Measurements from ENCODE around the gene ELL2. TPM values are rescaled to one million over a fixed set of nuclear protein-coding genes. Genes with fewer than 3 reads are reported as not detected.
A peak's percentile ranks its signal among the peaks of the same experiment; 100 is the strongest.

ELL2 gene
- total RNA-seq, 1 donor from 2014 or later, result 76.3 TPM

GRCh38 chr5:95969651-95970358 lies 8.2 kb upstream of the ELL2 start:
- FAIRE-seq (no peak), DNase-seq (ENCODE audit: low read depth) (peak; percentile 73)
- no peaks in the 10 kb centered on the region for H3K36me3 ChIP-seq (ENCODE audit: control insufficient read depth, insufficient read depth, low read length)
- H3K27me3 ChIP-seq (ENCODE audit: control insufficient read depth, insufficient read depth, low read length), result no peaks in the 10 kb centered on the region
- H3K4me3 ChIP-seq (ENCODE audit: low read depth, low read length), result no peak overlapping the region
- TF ChIP-seq, protein P1, sequence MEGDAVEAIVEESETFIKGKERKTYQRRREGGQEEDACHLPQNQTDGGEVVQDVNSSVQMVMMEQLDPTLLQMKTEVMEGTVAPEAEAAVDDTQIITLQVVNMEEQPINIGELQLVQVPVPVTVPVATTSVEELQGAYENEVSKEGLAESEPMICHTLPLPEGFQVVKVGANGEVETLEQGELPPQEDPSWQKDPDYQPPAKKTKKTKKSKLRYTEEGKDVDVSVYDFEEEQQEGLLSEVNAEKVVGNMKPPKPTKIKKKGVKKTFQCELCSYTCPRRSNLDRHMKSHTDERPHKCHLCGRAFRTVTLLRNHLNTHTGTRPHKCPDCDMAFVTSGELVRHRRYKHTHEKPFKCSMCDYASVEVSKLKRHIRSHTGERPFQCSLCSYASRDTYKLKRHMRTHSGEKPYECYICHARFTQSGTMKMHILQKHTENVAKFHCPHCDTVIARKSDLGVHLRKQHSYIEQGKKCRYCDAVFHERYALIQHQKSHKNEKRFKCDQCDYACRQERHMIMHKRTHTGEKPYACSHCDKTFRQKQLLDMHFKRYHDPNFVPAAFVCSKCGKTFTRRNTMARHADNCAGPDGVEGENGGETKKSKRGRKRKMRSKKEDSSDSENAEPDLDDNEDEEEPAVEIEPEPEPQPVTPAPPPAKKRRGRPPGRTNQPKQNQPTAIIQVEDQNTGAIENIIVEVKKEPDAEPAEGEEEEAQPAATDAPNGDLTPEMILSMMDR (IDR thresholded peaks at IDR 0.05; ENCODE audit: insufficient read depth, low read length, severe bottlenecking), result no peak

- FAIRE-seq, result no peak
- no peak for DNase-seq (ENCODE audit: low read depth)
- no peaks in the 10 kb centered on the region for H3K27me3 ChIP-seq (ENCODE audit: control insufficient read depth, insufficient read depth, low read length)
- no peak overlapping the region for H3K4me3 ChIP-seq (ENCODE audit: low read depth, low read length)
- TF ChIP-seq, protein P1 (IDR thresholded peaks at IDR 0.05; ENCODE audit: insufficient read depth, low read length, severe bottlenecking), result no peak
- no peaks in the 10 kb centered on the region for H3K36me3 ChIP-seq (ENCODE audit: control insufficient read depth, insufficient read depth, low read length)
Measured at GRCh38 chr5:95969055-95969454, 7.4 kb upstream of the ELL2 start.

- no peaks in the 10 kb centered on the region for H3K27me3 ChIP-seq (ENCODE audit: control insufficient read depth, insufficient read depth, low read length)
- H3K4me3 ChIP-seq (ENCODE audit: low read depth, low read length), result no peak overlapping the region
- FAIRE-seq (no peak), DNase-seq (ENCODE audit: low read depth) (no peak)
- TF ChIP-seq, protein P1 (IDR thresholded peaks at IDR 0.05; ENCODE audit: insufficient read depth, low read length, severe bottlenecking), result no peak
- no peaks in the 10 kb centered on the region for H3K36me3 ChIP-seq (ENCODE audit: control insufficient read depth, insufficient read depth, low read length)
Measured at GRCh38 chr5:95967236-95967635, 5.6 kb upstream of the ELL2 start.

GRCh38 chr5:95966005-95966404 lies 4.4 kb upstream of the ELL2 start:
- H3K4me3 ChIP-seq (ENCODE audit: low read depth, low read length), result no peak overlapping the region
- TF ChIP-seq, protein P1 (IDR thresholded peaks at IDR 0.05; ENCODE audit: insufficient read depth, low read length, severe bottlenecking), result no peak
- no peaks in the 10 kb centered on the region for H3K36me3 ChIP-seq (ENCODE audit: control insufficient read depth, insufficient read depth, low read length)
- FAIRE-seq (no peak), DNase-seq (ENCODE audit: low read depth) (no peak)
- no peaks in the 10 kb centered on the region for H3K27me3 ChIP-seq (ENCODE audit: control insufficient read depth, insufficient read depth, low read length)

GRCh38 chr5:95963650-95964410 lies 2.2 kb upstream of the ELL2 start:
- no peaks in the 10 kb centered on the region for H3K27me3 ChIP-seq (ENCODE audit: control insufficient read depth, insufficient read depth, low read length)
- H3K36me3 ChIP-seq (ENCODE audit: control insufficient read depth, insufficient read depth, low read length), result peaks cover 4% of the 10 kb centered on the region
- TF ChIP-seq, protein P1 (IDR thresholded peaks at IDR 0.05; ENCODE audit: insufficient read depth, low read length, severe bottlenecking), result no peak
- DNase-seq (ENCODE audit: low read depth), result peak; percentile 90
- FAIRE-seq, result no peak
- H3K4me3 ChIP-seq (ENCODE audit: low read depth, low read length), result no peak overlapping the region
